WTC11 (cell line): ENCODE data around the gene KIF26A. TPM values are rescaled to one million over a fixed set of nuclear protein-coding genes. Genes with fewer than 3 reads are reported as not detected.

Experiments
- ATAC-seq: fragments of 200-7000 bp; cut with Tn5 transposase; 2 replicates; pipeline ENCODE4 v1.10.0; 2021; ENCODE audit warnings: mild to moderate bottlenecking, moderate library complexity
- CTCF ChIA-PET: fragments of 300-600 bp; sonication (Branson Sonifier 250); formaldehyde crosslinking; loops from one replicate; lab custom pipeline; 2021; ENCODE audit warnings: antibody characterized with exemption; lab: Charles Lee
- POLR2A ChIA-PET: fragments of 350-600 bp; sonication (Branson Sonifier 250); formaldehyde crosslinking; loops from one replicate; lab custom pipeline; 2021; ENCODE audit warnings: antibody characterized with exemption; lab: Charles Lee
- DNase-seq: peaks from one replicate; pipeline ENCODE4 v3.0.0; 2021; ENCODE audit warnings: low spot score
- H3K27ac Mint-ChIP-seq: 2 replicates; pipeline ENCODE4 v1.8.0; 2021; ENCODE audit warnings: mixed read lengths
- H3K27me3 Mint-ChIP-seq: 2 replicates; pipeline ENCODE4 v1.8.0; 2021; ENCODE audit warnings: low read depth, mild to moderate bottlenecking, moderate library complexity, mixed read lengths
- H3K36me3 Mint-ChIP-seq: 2 replicates; pipeline ENCODE4 v1.8.0; 2021; ENCODE audit warnings: mixed read lengths
- H3K4me1 Mint-ChIP-seq: 2 replicates; pipeline ENCODE4 v1.8.0; 2022; ENCODE audit warnings: mixed read lengths
- H3K4me3 Mint-ChIP-seq: 2 replicates; pipeline ENCODE4 v1.8.0; 2021; ENCODE audit warnings: mild to moderate bottlenecking, moderate library complexity, mixed read lengths
- H3K9me3 Mint-ChIP-seq: 2 replicates; pipeline ENCODE4 v1.8.0; 2021; ENCODE audit warnings: mixed read lengths
- CREB1 ChIP-seq: sonication (generic); formaldehyde crosslinking; IDR thresholded peaks from 2 replicates; pipeline ENCODE4 v1.8.0; 2023; ENCODE audit warnings: mild to moderate bottlenecking, missing genetic modification reagents
- FOXP4 ChIP-seq: sonication (generic); formaldehyde crosslinking; IDR thresholded peaks from 2 replicates; pipeline ENCODE4 v1.8.0; 2022; ENCODE audit warnings: mild to moderate bottlenecking, missing genetic modification reagents
- MAX ChIP-seq: sonication (generic); formaldehyde crosslinking; IDR thresholded peaks from 2 replicates; pipeline ENCODE4 v1.8.0; 2022; ENCODE audit warnings: mild to moderate bottlenecking, missing genetic modification reagents
- MXD4 ChIP-seq: fragments of 250-450 bp; sonication (Bioruptor Pico); IDR thresholded peaks from 2 replicates; pipeline ENCODE4 v1.8.0; 2021; ENCODE audit warnings: mild to moderate bottlenecking, moderate library complexity, borderline replicate concordance
- NR1H2 ChIP-seq: sonication (generic); formaldehyde crosslinking; IDR thresholded peaks from 2 replicates; pipeline ENCODE4 v1.9.0; 2021; ENCODE audit warnings: mild to moderate bottlenecking, moderate library complexity, missing genetic modification reagents
- ZBTB43 ChIP-seq: sonication (generic); formaldehyde crosslinking; IDR thresholded peaks from 2 replicates; pipeline ENCODE4 v1.8.1; 2023; ENCODE audit warnings: mild to moderate bottlenecking, missing genetic modification reagents
- ZNF121 ChIP-seq: sonication (generic); formaldehyde crosslinking; IDR thresholded peaks from 2 replicates; pipeline ENCODE4 v1.8.0; 2023; ENCODE audit warnings: missing genetic modification reagents
- ZNF281 ChIP-seq: sonication (generic); formaldehyde crosslinking; IDR thresholded peaks from 2 replicates; pipeline ENCODE4 v1.8.0; 2023; ENCODE audit warnings: mild to moderate bottlenecking, missing genetic modification reagents
- ZNF396 ChIP-seq: fragments of 250-450 bp; sonication (Bioruptor Pico); IDR thresholded peaks from 2 replicates; pipeline ENCODE4 v1.8.0; 2021; ENCODE audit warnings: mild to moderate bottlenecking, moderate library complexity, borderline replicate concordance
- ZNF423 ChIP-seq: fragments of 250-450 bp; sonication (Bioruptor Pico); IDR thresholded peaks from 2 replicates; pipeline ENCODE4 v2.1.2; 2022; ENCODE audit warnings: mild to moderate bottlenecking, moderate library complexity
- ZNF532 ChIP-seq: fragments of 250-450 bp; sonication (Bioruptor Pico); IDR thresholded peaks from 2 replicates; pipeline ENCODE4 v1.9.0; 2021; ENCODE audit warnings: mild to moderate bottlenecking, borderline replicate concordance
- total RNA-seq: library from RNA; stranded (reverse); gene quantifications from 3 replicates; pipeline ENCODE4 v1.2.3, GENCODE V29; 2021

KIF26A gene
- total RNA-seq, 1 experiment from 2014 or later: 53.4 TPM

- Mint-ChIP-seq H3K4me3 (peak overlapping the region; percentile 46), H3K27me3 (peaks cover 26% of the 10 kb centered on the region), H3K9me3 (no peaks in the 10 kb centered on the region), H3K27ac (no peak overlapping the region), H3K36me3 (no peaks in the 10 kb centered on the region), H3K4me1 (no peaks in the 10 kb centered on the region)
- ATAC-seq (peak; percentile 36), DNase-seq (peak; percentile 34)
- POLR2A ChIA-PET: no interaction called here
- no peak for TF ChIP-seq ZNF281 (CRISPR knock-in tag)
- 0 out of 2 replicates have a peak, but pooled peaks have one; percentile 34 for TF ChIP-seq ZNF121
- no peak for TF ChIP-seq ZNF532 (CRISPR knock-in tag)
- CTCF ChIA-PET: interaction anchor here (0.6 to 3.2 kb wide), 6 partner anchors 20 to 190 kb away, joined by 3 to 13 read pairs (median 4); no protein-coding TSS in a partner anchor
Measured at GRCh38 chr14:104116756-104117340, 21.5 kb upstream of the KIF26A start.

GRCh38 chr14:104117341-104118005, 20.9 kb upstream of the KIF26A start:
- TF ChIP-seq ZNF396 (CRISPR knock-in tag) (no peak), NR1H2 (CRISPR knock-in tag) (no peak), MXD4 (CRISPR knock-in tag) (no peak), MAX (0 out of 2 replicates have a peak, but pooled peaks have one; percentile 24), ZNF423 (CRISPR knock-in tag) (0 out of 2 replicates have a peak, but pooled peaks have one; percentile 38), FOXP4 (CRISPR knock-in tag) (0 out of 2 replicates have a peak, but pooled peaks have one; percentile 33), CREB1 (CRISPR knock-in tag) (no peak), ZBTB43 (no peak)
- Mint-ChIP-seq H3K27ac (no peak overlapping the region), H3K27me3 (peaks cover 27% of the 10 kb centered on the region), H3K4me3 (peak overlapping the region; percentile 57), H3K36me3 (no peaks in the 10 kb centered on the region), H3K4me1 (peaks cover 1% of the 10 kb centered on the region), H3K9me3 (no peaks in the 10 kb centered on the region)
- DNase-seq (peak; percentile 28), ATAC-seq (peak; percentile 50)
- POLR2A ChIA-PET: no interaction called here
- CTCF ChIA-PET: interaction anchor here (0.6 to 3.2 kb wide), 7 partner anchors 20 to 189 kb away, joined by 3 to 13 read pairs (median 4); partner anchors contain the start of gene ASPG
